ENCODE results near the gene PDE11A.

Gene PDE11A

GRCh38 chr2:177597759-177598158 is 474.8 kb downstream of the PDE11A start:
- Histone ChIP-seq H3K4me2 (ENCODE audit: low read depth, low read length, poor library complexity, severe bottlenecking) (no peak overlapping the region), H3K36me3 (ENCODE audit: low read length) (no peaks in the 10 kb centered on the region), H3K9me3 (ENCODE audit: insufficient read depth, low read length) (no peaks in the 10 kb centered on the region), H3K9ac (ENCODE audit: low read length) (no peak overlapping the region), H3K9me2 (replicated peaks; ENCODE audit: insufficient read depth, low read length) (no peaks in the 10 kb centered on the region), H3K79me2 (ENCODE audit: insufficient read depth, low read length) (no peaks in the 10 kb centered on the region), H3F3A (ENCODE audit: insufficient read depth) (no peaks in the 10 kb centered on the region), H2AFZ (ENCODE audit: low read depth, low read length, severe bottlenecking) (no peak overlapping the region), H3K4me3 (ENCODE audit: insufficient read depth, low read length, poor library complexity, severe bottlenecking) (no peak overlapping the region), H4K20me1 (ENCODE audit: low read depth, low read length) (no peaks in the 10 kb centered on the region), H3K27me3 (ENCODE audit: low read length) (no peaks in the 10 kb centered on the region), H3K27ac (ENCODE audit: low read depth, low read length) (no peak overlapping the region)
- TF ChIP-seq CTCF (IDR thresholded peaks at IDR 0.05; ENCODE audit: insufficient read depth, low read length, poor library complexity, severe bottlenecking), result no peak

GRCh38 chr2:177596866-177597265 is 475.7 kb downstream of the PDE11A start:
- no peaks in the 10 kb centered on the region for H4K20me1 ChIP-seq (ENCODE audit: low read depth, low read length)
- H2AFZ ChIP-seq (ENCODE audit: low read depth, low read length, severe bottlenecking), result no peak overlapping the region
- H3K4me3 ChIP-seq (ENCODE audit: insufficient read depth, low read length, poor library complexity, severe bottlenecking), result no peak overlapping the region
- TF ChIP-seq CTCF (IDR thresholded peaks at IDR 0.05; ENCODE audit: insufficient read depth, low read length, poor library complexity, severe bottlenecking) (no peak), EZH2phosphoT487 (conservative IDR thresholded peaks at IDR 0.05; ENCODE audit: low read length) (no peak)
- no peaks in the 10 kb centered on the region for H3K27me3 ChIP-seq (ENCODE audit: low read length)
- H3K4me2 ChIP-seq (ENCODE audit: low read depth, low read length, poor library complexity, severe bottlenecking), result no peak overlapping the region
- H3K9me2 ChIP-seq (replicated peaks; ENCODE audit: insufficient read depth, low read length), result no peaks in the 10 kb centered on the region
- H3K79me2 ChIP-seq (ENCODE audit: insufficient read depth, low read length), result no peaks in the 10 kb centered on the region
- H3K9ac ChIP-seq (ENCODE audit: low read length), result no peak overlapping the region
- H3K9me3 ChIP-seq (ENCODE audit: insufficient read depth, low read length), result no peaks in the 10 kb centered on the region
- no peaks in the 10 kb centered on the region for H3K36me3 ChIP-seq (ENCODE audit: low read length)
- no peak overlapping the region for H3K27ac ChIP-seq (ENCODE audit: low read depth, low read length)
- H3F3A ChIP-seq (ENCODE audit: insufficient read depth), result no peaks in the 10 kb centered on the region

- TF ChIP-seq CTCF (IDR thresholded peaks at IDR 0.05; ENCODE audit: insufficient read depth, low read length, poor library complexity, severe bottlenecking), result no peak
- no peak for TF ChIP-seq EZH2phosphoT487 (conservative IDR thresholded peaks at IDR 0.05; ENCODE audit: low read length)
- Histone ChIP-seq H3K4me3 (ENCODE audit: insufficient read depth, low read length, poor library complexity, severe bottlenecking) (no peak overlapping the region), H3K9me3 (ENCODE audit: insufficient read depth, low read length) (no peaks in the 10 kb centered on the region), H4K20me1 (ENCODE audit: low read depth, low read length) (no peaks in the 10 kb centered on the region), H2AFZ (ENCODE audit: low read depth, low read length, severe bottlenecking) (no peak overlapping the region), H3F3A (ENCODE audit: insufficient read depth) (no peaks in the 10 kb centered on the region), H3K4me2 (ENCODE audit: low read depth, low read length, poor library complexity, severe bottlenecking) (no peak overlapping the region), H3K27me3 (ENCODE audit: low read length) (no peaks in the 10 kb centered on the region), H3K27ac (ENCODE audit: low read depth, low read length) (no peak overlapping the region), H3K9me2 (replicated peaks; ENCODE audit: insufficient read depth, low read length) (no peaks in the 10 kb centered on the region), H3K79me2 (ENCODE audit: insufficient read depth, low read length) (no peaks in the 10 kb centered on the region), H3K36me3 (ENCODE audit: low read length) (no peaks in the 10 kb centered on the region), H3K9ac (ENCODE audit: low read length) (no peak overlapping the region)
These were observed 477.3 kb downstream of the PDE11A start for GRCh38 chr2:177595126-177595845.

Measured in SU-DHL-6 (cell line).